Activated effector memory CD4-positive, alpha-beta T cell treated with anti-CD3 and anti-CD28 coated beads, Interleukin-2, amount 50 U/mL, for 16 hours (primary cell): ENCODE data around the gene PTPRJ.

Source experiments
- DNase-seq: peaks from one replicate; pipeline ENCODE4 v3.0.0-alpha.2; 2020

The PTPRJ gene

GRCh38 chr11:47998345-47998732 is 18.0 kb downstream of the PTPRJ start:
- no peak for DNase-seq

GRCh38 chr11:47998733-47999359 is 18.5 kb downstream of the PTPRJ start:
- DNase-seq: no peak

- DNase-seq: no peak
Observed at GRCh38 chr11:48000432-48000831, 20.1 kb downstream of the PTPRJ start.

GRCh38 chr11:48001438-48002021 is 21.2 kb downstream of the PTPRJ start:
- DNase-seq: peak; percentile 92

- peak; percentile 71 for DNase-seq
Observed at GRCh38 chr11:48002561-48002960, 22.2 kb downstream of the PTPRJ start.

- no peak for DNase-seq
Observed at GRCh38 chr11:48003926-48004325, 23.6 kb downstream of the PTPRJ start.

GRCh38 chr11:48004456-48004855 is 24.1 kb downstream of the PTPRJ start:
- DNase-seq: no peak

- DNase-seq: peak; percentile 84
Observed at GRCh38 chr11:48005136-48005535, 24.8 kb downstream of the PTPRJ start.

- peak; percentile 69 for DNase-seq
Observed at GRCh38 chr11:48005831-48006270, 25.5 kb downstream of the PTPRJ start.

GRCh38 chr11:48006301-48006992 is 26.1 kb downstream of the PTPRJ start:
- DNase-seq: peak; percentile 80

- no peak for DNase-seq
Observed at GRCh38 chr11:48007677-48008076, 27.3 kb downstream of the PTPRJ start.

- peak; percentile 85 for DNase-seq
Observed at GRCh38 chr11:48008951-48009270, 28.6 kb downstream of the PTPRJ start.

GRCh38 chr11:48011102-48011797 is 30.9 kb downstream of the PTPRJ start:
- DNase-seq: no peak

GRCh38 chr11:48011798-48012391 is 31.5 kb downstream of the PTPRJ start:
- peak; percentile 82 for DNase-seq

GRCh38 chr11:48013269-48013901 is 33.0 kb downstream of the PTPRJ start:
- peak; percentile 83 for DNase-seq

- peak; percentile 27 for DNase-seq
Observed at GRCh38 chr11:48014917-48015316, 34.6 kb downstream of the PTPRJ start.

GRCh38 chr11:48017105-48017830 is 36.9 kb downstream of the PTPRJ start:
- peak; percentile 75 for DNase-seq

GRCh38 chr11:48017831-48018527 is 37.6 kb downstream of the PTPRJ start:
- no peak for DNase-seq

GRCh38 chr11:48018528-48019216 is 38.3 kb downstream of the PTPRJ start:
- no peak for DNase-seq

- DNase-seq: no peak
Observed at GRCh38 chr11:48019217-48019584, 38.8 kb downstream of the PTPRJ start.

- no peak for DNase-seq
Observed at GRCh38 chr11:48019595-48019994, 39.2 kb downstream of the PTPRJ start.
